Measurements from ENCODE around the gene TMEM39B.
"Not testable (repeated sequence)": the region's sequence is repeated elsewhere in the genome, so short reads cannot be mapped to it uniquely, and the experiment has no call there.

TMEM39B gene

DNA sequence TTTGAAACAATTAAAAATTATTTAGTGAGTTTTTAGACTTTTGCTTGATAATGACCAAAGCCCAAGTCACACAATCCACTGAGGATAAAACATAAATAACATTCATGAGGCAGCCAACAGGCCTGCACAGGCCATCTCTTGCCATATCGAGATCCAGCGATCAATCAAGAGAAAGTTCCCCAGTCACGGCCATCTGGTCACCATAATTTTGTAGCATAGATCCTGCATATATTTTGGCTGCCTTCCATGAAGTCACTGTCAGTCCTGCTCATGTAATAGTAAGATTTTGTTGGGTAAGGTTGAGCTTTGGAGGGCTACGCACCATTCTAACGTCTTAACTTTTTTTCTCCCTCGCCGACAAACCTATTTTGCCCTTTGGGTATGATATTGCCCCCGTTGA lies 52.6 kb downstream of the TMEM39B start:
- Histone ChIP-seq H3K4me3 (ENCODE audit: insufficient read length, low read depth) (no peak overlapping the region), H3K27me3 (ENCODE audit: insufficient read depth, insufficient read length) (no peaks in the 10 kb centered on the region), H3K9me3 (ENCODE audit: insufficient read depth, low read length) (no peaks in the 10 kb centered on the region), H3K36me3 (ENCODE audit: insufficient read depth, insufficient read length, low read length) (peaks cover 26% of the 10 kb centered on the region), H3K9ac (ENCODE audit: insufficient read length, low read depth) (no peak overlapping the region), H3K4me1 (ENCODE audit: insufficient read depth, insufficient read length) (no peaks in the 10 kb centered on the region)
- TF ChIP-seq ZNF274 (IDR thresholded peaks at IDR 0.05; ENCODE audit: low read depth, low read length) (no peak), SUZ12 (IDR thresholded peaks at IDR 0.05; ENCODE audit: extremely low read depth, insufficient read depth, insufficient read length) (no peak), YY1 (IDR thresholded peaks at IDR 0.05; ENCODE audit: insufficient read depth, insufficient read length) (no peak)
- DNase-seq (ENCODE audit: low read depth, low spot score), result no peak

DNA sequence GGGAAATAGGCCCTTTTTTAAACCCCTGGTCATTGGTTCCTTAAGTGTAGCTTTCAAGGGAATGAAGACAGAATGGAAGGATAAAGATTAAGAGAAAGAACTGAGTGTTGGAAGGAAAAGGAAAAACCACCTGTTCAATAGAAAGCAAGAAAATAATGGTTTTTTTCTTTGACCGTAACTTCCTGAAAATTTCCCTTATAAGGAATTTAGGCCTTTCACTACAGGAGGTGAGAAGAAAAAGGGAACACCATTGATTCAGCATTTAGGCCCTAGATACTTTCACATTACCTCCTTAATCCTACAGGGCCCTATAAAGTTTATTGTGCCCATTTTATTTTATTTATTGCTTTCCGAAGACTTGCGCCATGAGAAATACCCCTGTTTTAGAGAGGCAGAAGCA lies 54.0 kb downstream of the TMEM39B start:
- DNase-seq (ENCODE audit: low read depth, low spot score), result no peak
- H3K36me3 ChIP-seq (ENCODE audit: insufficient read depth, insufficient read length, low read length), result peaks cover 36% of the 10 kb centered on the region
- no peak overlapping the region for H3K4me3 ChIP-seq (ENCODE audit: insufficient read length, low read depth)
- H3K9me3 ChIP-seq (ENCODE audit: insufficient read depth, low read length), result no peaks in the 10 kb centered on the region
- TF ChIP-seq SUZ12 (IDR thresholded peaks at IDR 0.05; ENCODE audit: extremely low read depth, insufficient read depth, insufficient read length) (no peak), ZNF274 (IDR thresholded peaks at IDR 0.05; ENCODE audit: low read depth, low read length) (no peak), YY1 (IDR thresholded peaks at IDR 0.05; ENCODE audit: insufficient read depth, insufficient read length) (no peak)
- no peaks in the 10 kb centered on the region for H3K4me1 ChIP-seq (ENCODE audit: insufficient read depth, insufficient read length)
- no peaks in the 10 kb centered on the region for H3K27me3 ChIP-seq (ENCODE audit: insufficient read depth, insufficient read length)
- H3K9ac ChIP-seq (ENCODE audit: insufficient read length, low read depth), result no peak overlapping the region

- TF ChIP-seq SUZ12 (IDR thresholded peaks at IDR 0.05; ENCODE audit: extremely low read depth, insufficient read depth, insufficient read length), result no peak
- no peak for TF ChIP-seq ZNF274 (IDR thresholded peaks at IDR 0.05; ENCODE audit: low read depth, low read length)
- no peak for TF ChIP-seq YY1 (IDR thresholded peaks at IDR 0.05; ENCODE audit: insufficient read depth, insufficient read length)
- DNase-seq (ENCODE audit: low read depth, low spot score), result no peak
- Histone ChIP-seq H3K27me3 (ENCODE audit: insufficient read depth, insufficient read length) (no peaks in the 10 kb centered on the region), H3K9ac (ENCODE audit: insufficient read length, low read depth) (no peak overlapping the region), H3K9me3 (ENCODE audit: insufficient read depth, low read length) (no peaks in the 10 kb centered on the region), H3K4me3 (ENCODE audit: insufficient read length, low read depth) (no peak overlapping the region), H3K36me3 (ENCODE audit: insufficient read depth, insufficient read length, low read length) (peaks cover 36% of the 10 kb centered on the region), H3K4me1 (ENCODE audit: insufficient read depth, insufficient read length) (no peaks in the 10 kb centered on the region)
Observed at GRCh38 chr1:32127409-32128198, 54.9 kb downstream of the TMEM39B start.

GRCh38 chr1:32128479-32128878 lies 55.7 kb downstream of the TMEM39B start:
- no peaks in the 10 kb centered on the region for H3K9me3 ChIP-seq (ENCODE audit: insufficient read depth, low read length)
- TF ChIP-seq SUZ12 (IDR thresholded peaks at IDR 0.05; ENCODE audit: extremely low read depth, insufficient read depth, insufficient read length) (no peak), YY1 (IDR thresholded peaks at IDR 0.05; ENCODE audit: insufficient read depth, insufficient read length) (no peak), ZNF274 (IDR thresholded peaks at IDR 0.05; ENCODE audit: low read depth, low read length) (no peak)
- no peak for DNase-seq (ENCODE audit: low read depth, low spot score)
- H3K9ac ChIP-seq (ENCODE audit: insufficient read length, low read depth), result peak overlapping the region; percentile 6
- peaks cover 36% of the 10 kb centered on the region for H3K36me3 ChIP-seq (ENCODE audit: insufficient read depth, insufficient read length, low read length)
- H3K27me3 ChIP-seq (ENCODE audit: insufficient read depth, insufficient read length), result no peaks in the 10 kb centered on the region
- H3K4me3 ChIP-seq (ENCODE audit: insufficient read length, low read depth), result no peak overlapping the region
- no peaks in the 10 kb centered on the region for H3K4me1 ChIP-seq (ENCODE audit: insufficient read depth, insufficient read length)

DNA sequence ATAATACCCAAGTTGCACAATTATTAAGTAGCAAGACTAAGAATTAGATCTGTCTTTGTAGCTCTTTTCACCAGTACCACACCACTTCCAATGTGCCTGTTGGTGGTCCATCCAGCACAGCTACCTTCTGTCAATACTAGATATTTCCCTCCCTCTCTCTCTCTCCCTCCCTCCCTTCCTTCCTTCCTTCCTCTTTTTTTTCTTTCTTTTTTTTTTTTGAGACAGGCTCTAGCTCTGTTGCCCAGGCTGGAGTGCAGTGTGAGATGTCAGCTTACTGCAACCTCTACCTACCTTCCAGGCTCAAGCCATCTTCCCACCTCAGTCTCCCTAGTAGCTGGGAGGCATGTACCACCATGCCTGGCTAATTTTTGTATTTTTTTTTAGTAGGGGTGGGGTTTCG lies 56.2 kb downstream of the TMEM39B start:
- peaks cover 36% of the 10 kb centered on the region for H3K36me3 ChIP-seq (ENCODE audit: insufficient read depth, insufficient read length, low read length)
- no peaks in the 10 kb centered on the region for H3K4me1 ChIP-seq (ENCODE audit: insufficient read depth, insufficient read length)
- H3K27me3 ChIP-seq (ENCODE audit: insufficient read depth, insufficient read length), result no peaks in the 10 kb centered on the region
- H3K9me3 ChIP-seq (ENCODE audit: insufficient read depth, low read length), result no peaks in the 10 kb centered on the region
- DNase-seq (ENCODE audit: low read depth, low spot score), result no peak
- no peak overlapping the region for H3K9ac ChIP-seq (ENCODE audit: insufficient read length, low read depth)
- H3K4me3 ChIP-seq (ENCODE audit: insufficient read length, low read depth), result no peak overlapping the region
- TF ChIP-seq YY1 (IDR thresholded peaks at IDR 0.05; ENCODE audit: insufficient read depth, insufficient read length) (no peak), ZNF274 (IDR thresholded peaks at IDR 0.05; ENCODE audit: low read depth, low read length) (no peak), SUZ12 (IDR thresholded peaks at IDR 0.05; ENCODE audit: extremely low read depth, insufficient read depth, insufficient read length) (no peak)

DNA sequence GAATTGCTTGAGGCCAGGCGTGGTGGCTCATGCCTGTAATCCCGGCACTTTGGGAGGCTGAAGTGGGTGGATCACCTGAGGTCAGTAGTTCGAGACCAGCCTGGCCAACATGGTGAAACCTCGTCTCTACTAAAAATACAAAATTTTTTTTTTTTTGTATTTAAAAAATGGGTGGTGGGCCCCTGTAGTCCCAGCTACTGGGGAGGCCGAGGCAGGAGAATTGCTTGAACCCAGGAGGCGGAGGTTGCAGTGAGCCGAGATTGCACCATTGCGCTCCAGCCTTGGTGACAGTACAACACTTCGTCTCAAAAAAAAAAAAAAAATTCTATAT lies 61.2 kb downstream of the TMEM39B start:
- H3K9ac ChIP-seq (ENCODE audit: insufficient read length, low read depth); H3K4me1 ChIP-seq (ENCODE audit: insufficient read depth, insufficient read length); H3K27me3 ChIP-seq (ENCODE audit: insufficient read depth, insufficient read length); DNase-seq (ENCODE audit: low read depth, low spot score); H3K4me3 ChIP-seq (ENCODE audit: insufficient read length, low read depth); H3K9me3 ChIP-seq (ENCODE audit: insufficient read depth, low read length): not testable (repeated sequence)
- peaks cover 35% of the 10 kb centered on the region for H3K36me3 ChIP-seq (ENCODE audit: insufficient read depth, insufficient read length, low read length)

- Histone ChIP-seq H3K9me3 (ENCODE audit: insufficient read depth, low read length) (no peaks in the 10 kb centered on the region), H3K36me3 (ENCODE audit: insufficient read depth, insufficient read length, low read length) (peaks cover 18% of the 10 kb centered on the region), H3K27me3 (ENCODE audit: insufficient read depth, insufficient read length) (no peaks in the 10 kb centered on the region), H3K4me1 (ENCODE audit: insufficient read depth, insufficient read length) (no peaks in the 10 kb centered on the region), H3K4me3 (ENCODE audit: insufficient read length, low read depth) (no peak overlapping the region), H3K9ac (ENCODE audit: insufficient read length, low read depth) (no peak overlapping the region)
- no peak for DNase-seq (ENCODE audit: low read depth, low spot score)
- no peak for TF ChIP-seq SUZ12 (IDR thresholded peaks at IDR 0.05; ENCODE audit: extremely low read depth, insufficient read depth, insufficient read length)
- no peak for TF ChIP-seq ZNF274 (IDR thresholded peaks at IDR 0.05; ENCODE audit: low read depth, low read length)
- no peak for TF ChIP-seq YY1 (IDR thresholded peaks at IDR 0.05; ENCODE audit: insufficient read depth, insufficient read length)
Observed at GRCh38 chr1:32137111-32137510, 64.4 kb downstream of the TMEM39B start.

All from NT2/D1 (cell line).